Measurements from ENCODE around the gene PEX13.
"Not testable (repeated sequence)": the region's sequence is repeated elsewhere in the genome, so short reads cannot be mapped to it uniquely, and the experiment has no call there.

PEX13 gene

GRCh38 chr2:61021228-61021660 lies 3.7 kb downstream of the PEX13 start:
- TF ChIP-seq, protein P1, sequence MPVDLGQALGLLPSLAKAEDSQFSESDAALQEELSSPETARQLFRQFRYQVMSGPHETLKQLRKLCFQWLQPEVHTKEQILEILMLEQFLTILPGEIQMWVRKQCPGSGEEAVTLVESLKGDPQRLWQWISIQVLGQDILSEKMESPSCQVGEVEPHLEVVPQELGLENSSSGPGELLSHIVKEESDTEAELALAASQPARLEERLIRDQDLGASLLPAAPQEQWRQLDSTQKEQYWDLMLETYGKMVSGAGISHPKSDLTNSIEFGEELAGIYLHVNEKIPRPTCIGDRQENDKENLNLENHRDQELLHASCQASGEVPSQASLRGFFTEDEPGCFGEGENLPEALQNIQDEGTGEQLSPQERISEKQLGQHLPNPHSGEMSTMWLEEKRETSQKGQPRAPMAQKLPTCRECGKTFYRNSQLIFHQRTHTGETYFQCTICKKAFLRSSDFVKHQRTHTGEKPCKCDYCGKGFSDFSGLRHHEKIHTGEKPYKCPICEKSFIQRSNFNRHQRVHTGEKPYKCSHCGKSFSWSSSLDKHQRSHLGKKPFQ (tag by site-specific recombination; IDR thresholded peaks at IDR 0.05) = no peak
- TF ChIP-seq ZNF449 (tag by site-specific recombination; IDR thresholded peaks at IDR 0.05) = no peak
- peaks cover 6 to 23% of the 10 kb centered on the region in 2 experiments for H3K36me3 ChIP-seq (ENCODE audit: control insufficient read depth in 2 of 2, insufficient read depth in 1 of 2, low read length in 2 of 2)
- no peaks in the 10 kb centered on the region; the same call in 1 of the 2 replicates for H3K4me1 ChIP-seq (ENCODE audit: control insufficient read depth, insufficient read depth, low read length)
- no peak overlapping the region for H3K4me3 ChIP-seq (ENCODE audit: low read depth, low read length)
- CTCF ChIA-PET = no interaction called here
- no peak overlapping the region for H3K27ac ChIP-seq (ENCODE audit: extremely low read depth, low read depth, low read length)
- POLR2A ChIA-PET = no interaction called here
- no peaks in the 10 kb centered on the region for H3K9me3 ChIP-seq (ENCODE audit: control insufficient read depth, insufficient read depth, low read depth, low read length)

GRCh38 chr2:61023670-61024069 lies 6.2 kb downstream of the PEX13 start:
- CTCF ChIA-PET = no interaction called here
- H3K9me3 ChIP-seq (ENCODE audit: control insufficient read depth, insufficient read depth, low read depth, low read length) = no peaks in the 10 kb centered on the region
- no peaks in the 10 kb centered on the region; the same call in 1 of the 2 replicates for H3K4me1 ChIP-seq (ENCODE audit: control insufficient read depth, insufficient read depth, low read length)
- no peak overlapping the region for H3K4me3 ChIP-seq (ENCODE audit: low read depth, low read length)
- H3K36me3 ChIP-seq (ENCODE audit: control insufficient read depth in 2 of 2, insufficient read depth in 1 of 2, low read length in 2 of 2) = peaks cover 6 to 23% of the 10 kb centered on the region in 2 experiments
- no peak overlapping the region for H3K27ac ChIP-seq (ENCODE audit: extremely low read depth, low read depth, low read length)
- TF ChIP-seq ZNF214 (tag by site-specific recombination; IDR thresholded peaks at IDR 0.05; ENCODE audit: borderline replicate concordance) (peak; percentile 26; the same call in 1 of the 2 replicates), KLF8 (tag by site-specific recombination; IDR thresholded peaks at IDR 0.05) (no peak)
- POLR2A ChIA-PET = no interaction called here

DNA sequence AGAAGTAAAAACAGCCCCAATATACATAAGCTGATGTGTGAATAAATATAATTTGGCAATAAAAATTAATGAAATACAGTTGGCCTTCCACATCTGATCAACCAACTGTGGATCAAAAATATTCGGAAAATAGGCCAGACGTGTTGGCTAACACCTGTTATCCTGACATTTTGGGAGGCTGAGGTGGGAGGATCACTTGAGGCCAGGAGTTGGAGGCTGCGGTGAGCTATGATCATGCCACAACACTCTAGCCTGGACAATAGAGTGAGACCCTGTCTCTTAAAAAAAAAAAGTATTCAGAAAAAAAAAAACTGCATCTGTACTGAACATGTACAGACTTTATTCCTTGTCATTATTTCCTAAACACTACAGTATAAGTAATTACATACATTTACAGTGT lies 12.0 kb downstream of the PEX13 start:
- POLR2A ChIA-PET = no interaction called here

GRCh38 chr2:61034592-61034991 lies 17.1 kb downstream of the PEX13 start:
- H3K9me3 ChIP-seq (ENCODE audit: control insufficient read depth, insufficient read depth, low read depth, low read length); CTCF ChIA-PET; H3K4me3 ChIP-seq (ENCODE audit: low read depth, low read length); H3K4me1 ChIP-seq (ENCODE audit: control insufficient read depth, insufficient read depth, low read length); H3K27ac ChIP-seq (ENCODE audit: extremely low read depth, low read depth, low read length); POLR2A ChIA-PET: not testable (repeated sequence)
- H3K36me3 ChIP-seq (ENCODE audit: control insufficient read depth in 2 of 2, insufficient read depth in 1 of 2, low read length in 2 of 2) = peaks cover 17 to 42% of the 10 kb centered on the region in 2 experiments

More for the DNA sequence above, 12.0 kb downstream of the PEX13 start:
- Histone ChIP-seq H3K36me3 (ENCODE audit: control insufficient read depth in 2 of 2, insufficient read depth in 1 of 2, low read length in 2 of 2) (peaks cover 17 to 32% of the 10 kb centered on the region in 2 experiments), H3K27ac (ENCODE audit: extremely low read depth, low read depth, low read length) (no peak overlapping the region), H3K9me3 (ENCODE audit: control insufficient read depth, insufficient read depth, low read depth, low read length) (no peaks in the 10 kb centered on the region), H3K4me1 (ENCODE audit: control insufficient read depth, insufficient read depth, low read length) (no peaks in the 10 kb centered on the region), H3K4me3 (ENCODE audit: low read depth, low read length) (no peak overlapping the region)
- CTCF ChIA-PET = interaction anchor here (0.7 to 0.8 kb wide), 3 partner anchors 24 to 1231 kb away, joined by 3 to 5 read pairs (median 3); no protein-coding TSS in a partner anchor
- TF ChIP-seq HOXD13 (CRISPR knock-in tag; IDR thresholded peaks at IDR 0.05; ENCODE audit: borderline replicate concordance) (no peak), YY1 (tag by site-specific recombination; IDR thresholded peaks at IDR 0.05) (no peak), ZNF837 (tag by site-specific recombination; IDR thresholded peaks at IDR 0.05) (no peak), ZNF654 (tag by site-specific recombination; IDR thresholded peaks at IDR 0.05; ENCODE audit: low read depth) (no peak), ZNF133 (tag by site-specific recombination; IDR thresholded peaks at IDR 0.05) (no peak), ZNF707 (tag by site-specific recombination; IDR thresholded peaks at IDR 0.05) (no peak)

DNA sequence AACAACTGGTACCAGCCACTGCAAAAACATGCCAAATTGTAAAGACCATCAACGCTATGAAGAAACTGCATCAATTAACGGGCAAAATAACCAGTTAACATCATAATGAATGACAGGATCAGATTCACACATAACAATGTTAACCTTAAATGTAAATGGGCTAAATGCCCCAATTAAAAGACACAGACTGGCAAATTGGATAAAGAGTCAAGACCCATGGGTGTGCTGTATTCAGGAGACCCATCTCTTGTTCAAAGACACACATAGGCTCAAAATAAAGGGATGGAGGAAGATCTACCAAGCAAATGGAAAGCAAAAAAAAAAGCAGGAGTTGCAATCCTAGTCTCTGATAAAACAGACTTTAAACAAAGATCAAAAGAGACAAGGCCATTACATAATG lies 19.1 kb downstream of the PEX13 start:
- H3K9me3 ChIP-seq (ENCODE audit: control insufficient read depth, insufficient read depth, low read depth, low read length); H3K27ac ChIP-seq (ENCODE audit: extremely low read depth, low read depth, low read length); POLR2A ChIA-PET; H3K4me1 ChIP-seq (ENCODE audit: control insufficient read depth, insufficient read depth, low read length); H3K4me3 ChIP-seq (ENCODE audit: low read depth, low read length): not testable (repeated sequence)
- CTCF ChIA-PET = interaction anchor here (0.7 kb wide), 1 partner anchor 9 kb away, joined by 3 read pairs; no protein-coding TSS in a partner anchor
- peaks cover 17 to 36% of the 10 kb centered on the region in 2 experiments for H3K36me3 ChIP-seq (ENCODE audit: control insufficient read depth in 2 of 2, insufficient read depth in 1 of 2, low read length in 2 of 2)
- peak; percentile 72 for TF ChIP-seq ZNF529 (tag by site-specific recombination; IDR thresholded peaks at IDR 0.05; ENCODE audit: insufficient replicate concordance)
